Testis (tissue), 2 donors: Measurements from ENCODE around the gene HIPK2.

Experiments used
- POLR2A ChIP-seq: fragments of 450-650 bp; IDR thresholded peaks from one replicate; pipeline ENCODE4 v1.6.1; 2017; ENCODE audit warnings: antibody characterized with exemption, mild to moderate bottlenecking, moderate library complexity
- TF ChIP-seq, protein P1 (sequence below), 3 experiments: fragments of 450-650 bp in 2 of 3; fragments of 200-600 bp in 1 of 3; sonication (generic) in 1 of 3; IDR thresholded peaks; one replicate each; pipeline ENCODE4 v1.5.1; 2016 to 2019; ENCODE audit warnings: antibody characterized with exemption in 3 of 3, mild to moderate bottlenecking in 2 of 3, moderate library complexity in 1 of 3

DNA sequence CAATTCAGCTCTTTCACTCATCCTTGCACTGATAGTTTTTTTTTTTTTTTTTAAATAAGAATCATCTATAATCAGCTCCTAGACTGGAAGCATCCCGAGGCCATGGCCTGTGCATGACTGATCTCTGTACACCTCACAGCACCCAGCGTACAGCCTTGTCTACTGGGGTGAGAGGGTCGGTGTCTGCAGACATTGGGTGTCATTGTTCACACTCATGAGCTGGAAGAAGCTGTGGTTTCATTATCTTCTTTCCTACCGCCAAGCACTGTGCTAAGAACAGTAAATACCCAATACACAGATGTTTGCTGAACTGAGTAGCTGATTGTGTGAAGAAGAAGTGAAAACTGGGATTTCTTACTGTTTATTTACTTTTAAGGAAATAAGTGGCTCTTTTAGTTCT is 130.7 kb downstream of the HIPK2 start:
- TF ChIP-seq, protein P1, sequence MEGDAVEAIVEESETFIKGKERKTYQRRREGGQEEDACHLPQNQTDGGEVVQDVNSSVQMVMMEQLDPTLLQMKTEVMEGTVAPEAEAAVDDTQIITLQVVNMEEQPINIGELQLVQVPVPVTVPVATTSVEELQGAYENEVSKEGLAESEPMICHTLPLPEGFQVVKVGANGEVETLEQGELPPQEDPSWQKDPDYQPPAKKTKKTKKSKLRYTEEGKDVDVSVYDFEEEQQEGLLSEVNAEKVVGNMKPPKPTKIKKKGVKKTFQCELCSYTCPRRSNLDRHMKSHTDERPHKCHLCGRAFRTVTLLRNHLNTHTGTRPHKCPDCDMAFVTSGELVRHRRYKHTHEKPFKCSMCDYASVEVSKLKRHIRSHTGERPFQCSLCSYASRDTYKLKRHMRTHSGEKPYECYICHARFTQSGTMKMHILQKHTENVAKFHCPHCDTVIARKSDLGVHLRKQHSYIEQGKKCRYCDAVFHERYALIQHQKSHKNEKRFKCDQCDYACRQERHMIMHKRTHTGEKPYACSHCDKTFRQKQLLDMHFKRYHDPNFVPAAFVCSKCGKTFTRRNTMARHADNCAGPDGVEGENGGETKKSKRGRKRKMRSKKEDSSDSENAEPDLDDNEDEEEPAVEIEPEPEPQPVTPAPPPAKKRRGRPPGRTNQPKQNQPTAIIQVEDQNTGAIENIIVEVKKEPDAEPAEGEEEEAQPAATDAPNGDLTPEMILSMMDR (IDR thresholded peaks at IDR 0.05) = no peak
- TF ChIP-seq POLR2A = no peak
